ENCODE measurements around the gene PLLP.

GRCh38 chr16:57276596-57276995 lies 7.9 kb downstream of the PLLP start:
- TF ChIP-seq CTCF (IDR thresholded peaks at IDR 0.05; ENCODE audit: low read length) (no peak), EZH2phosphoT487 (IDR thresholded peaks at IDR 0.05; ENCODE audit: low read length) (no peak)
